Stimulated activated naive CD8-positive, alpha-beta T cell treated with anti-CD3 and anti-CD28 coated beads, Interleukin-15, Interleukin-2, amounts not matched to agents 100 ng/mL and 50 ng/mL, for 24 hours (primary cell): Measurements from ENCODE around the gene ZC3H7B.

Experiments
- H3K27ac Mint-ChIP-seq: one replicate; pipeline ENCODE4 v1.8.0; 2021; ENCODE audit warnings: mild to moderate bottlenecking, mixed read lengths
- H3K27me3 Mint-ChIP-seq: one replicate; pipeline ENCODE4 v1.8.0; 2021; ENCODE audit warnings: mixed read lengths
- H3K36me3 Mint-ChIP-seq: one replicate; pipeline ENCODE4 v1.8.0; 2021; ENCODE audit warnings: low read depth, mixed read lengths
- H3K4me1 Mint-ChIP-seq: one replicate; pipeline ENCODE4 v1.8.0; 2021; ENCODE audit warnings: low read depth, mixed read lengths
- H3K4me3 Mint-ChIP-seq: one replicate; pipeline ENCODE4 v1.8.0; 2021; ENCODE audit warnings: mild to moderate bottlenecking, mixed read lengths
- H3K9me3 Mint-ChIP-seq: one replicate; pipeline ENCODE4 v1.8.0; 2021; ENCODE audit warnings: mixed read lengths

ZC3H7B gene

DNA sequence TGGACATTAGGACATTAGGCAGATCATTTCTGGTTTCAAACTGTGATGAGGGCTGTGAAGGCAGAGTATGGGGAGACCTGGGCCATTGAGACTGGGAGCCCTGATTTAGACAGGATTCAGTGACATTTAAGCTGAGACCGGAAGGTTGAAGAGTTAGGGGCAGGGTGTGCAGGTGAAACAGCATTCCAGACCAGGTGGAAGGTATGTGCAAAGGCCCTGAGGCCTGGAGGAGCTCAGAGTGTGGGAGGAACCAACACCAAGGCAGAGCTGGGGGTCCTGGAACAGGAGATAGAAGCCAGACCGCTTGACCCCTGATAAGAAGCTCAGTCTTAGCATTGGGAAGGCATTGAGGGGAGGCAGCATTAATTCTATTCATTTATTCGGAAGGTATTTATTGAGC, 32.5 kb downstream of the ZC3H7B start:
- Mint-ChIP-seq H3K36me3 (peaks cover 19% of the 10 kb centered on the region), H3K9me3 (no peaks in the 10 kb centered on the region), H3K27me3 (no peaks in the 10 kb centered on the region), H3K4me1 (peaks cover 3% of the 10 kb centered on the region), H3K27ac (no peak overlapping the region), H3K4me3 (no peak overlapping the region)

DNA sequence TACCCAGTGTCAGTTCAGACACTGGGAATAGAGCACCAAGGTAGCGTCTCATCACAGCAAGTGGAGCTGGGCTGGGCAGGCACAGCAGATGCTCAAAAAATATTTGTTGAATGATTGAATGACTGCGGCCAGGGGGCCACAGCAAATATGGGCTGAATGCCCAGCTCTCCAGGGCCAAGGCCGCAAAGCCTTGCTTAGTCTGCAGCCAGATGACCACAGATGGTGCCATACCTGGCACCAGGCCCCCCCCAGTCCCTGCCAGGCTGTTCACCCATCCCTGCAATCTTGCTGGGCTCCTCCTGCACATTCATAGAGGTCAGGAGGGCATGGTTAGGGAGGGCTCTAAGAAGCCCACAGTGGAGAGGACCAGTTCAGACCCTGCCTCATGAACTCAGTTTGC, 32.9 kb downstream of the ZC3H7B start:
- peaks cover 19% of the 10 kb centered on the region for H3K36me3 Mint-ChIP-seq
- no peaks in the 10 kb centered on the region for H3K9me3 Mint-ChIP-seq
- no peak overlapping the region for H3K4me3 Mint-ChIP-seq
- no peak overlapping the region for H3K27ac Mint-ChIP-seq
- H3K27me3 Mint-ChIP-seq = no peaks in the 10 kb centered on the region
- peaks cover 3% of the 10 kb centered on the region for H3K4me1 Mint-ChIP-seq

- H3K9me3 Mint-ChIP-seq = no peaks in the 10 kb centered on the region
- peaks cover 3% of the 10 kb centered on the region for H3K4me1 Mint-ChIP-seq
- no peak overlapping the region for H3K4me3 Mint-ChIP-seq
- no peak overlapping the region for H3K27ac Mint-ChIP-seq
- peaks cover 19% of the 10 kb centered on the region for H3K36me3 Mint-ChIP-seq
- H3K27me3 Mint-ChIP-seq = no peaks in the 10 kb centered on the region
These were observed 33.8 kb downstream of the ZC3H7B start for GRCh38 chr22:41334951-41335635.

- H3K4me3 Mint-ChIP-seq = no peak overlapping the region
- peaks cover 18% of the 10 kb centered on the region for H3K36me3 Mint-ChIP-seq
- peaks cover 3% of the 10 kb centered on the region for H3K4me1 Mint-ChIP-seq
- no peak overlapping the region for H3K27ac Mint-ChIP-seq
- H3K9me3 Mint-ChIP-seq = no peaks in the 10 kb centered on the region
- H3K27me3 Mint-ChIP-seq = no peaks in the 10 kb centered on the region
These were observed 37.4 kb downstream of the ZC3H7B start for GRCh38 chr22:41338614-41339212.

GRCh38 chr22:41339823-41340222, 38.5 kb downstream of the ZC3H7B start:
- H3K27ac Mint-ChIP-seq = no peak overlapping the region
- H3K9me3 Mint-ChIP-seq = no peaks in the 10 kb centered on the region
- H3K36me3 Mint-ChIP-seq = peaks cover 23% of the 10 kb centered on the region
- H3K4me3 Mint-ChIP-seq = no peak overlapping the region
- no peaks in the 10 kb centered on the region for H3K27me3 Mint-ChIP-seq
- H3K4me1 Mint-ChIP-seq = peaks cover 3% of the 10 kb centered on the region

DNA sequence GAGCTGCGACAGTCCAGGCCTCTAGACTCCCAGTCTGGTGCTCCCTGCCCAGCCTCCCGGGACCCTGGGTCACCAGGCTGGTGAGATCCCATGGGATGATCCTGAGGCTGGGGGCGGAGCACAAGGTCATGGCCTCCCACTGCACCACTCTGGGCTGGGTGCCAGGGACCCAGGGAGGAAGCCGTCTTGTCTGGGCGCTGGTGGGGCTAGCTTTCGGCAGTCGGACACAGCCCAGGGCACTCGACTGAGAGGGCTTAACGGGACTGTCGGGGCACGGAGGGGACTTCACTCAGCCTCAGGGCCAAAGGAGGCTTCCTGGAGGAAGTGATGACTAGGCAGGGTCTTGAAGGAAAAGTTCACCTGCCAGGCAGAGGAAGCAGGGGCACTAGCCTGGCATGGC, 39.0 kb downstream of the ZC3H7B start:
- H3K36me3 Mint-ChIP-seq = peaks cover 25% of the 10 kb centered on the region
- H3K4me3 Mint-ChIP-seq = no peak overlapping the region
- H3K27ac Mint-ChIP-seq = no peak overlapping the region
- H3K9me3 Mint-ChIP-seq = no peaks in the 10 kb centered on the region
- peaks cover 3% of the 10 kb centered on the region for H3K4me1 Mint-ChIP-seq
- no peaks in the 10 kb centered on the region for H3K27me3 Mint-ChIP-seq

DNA sequence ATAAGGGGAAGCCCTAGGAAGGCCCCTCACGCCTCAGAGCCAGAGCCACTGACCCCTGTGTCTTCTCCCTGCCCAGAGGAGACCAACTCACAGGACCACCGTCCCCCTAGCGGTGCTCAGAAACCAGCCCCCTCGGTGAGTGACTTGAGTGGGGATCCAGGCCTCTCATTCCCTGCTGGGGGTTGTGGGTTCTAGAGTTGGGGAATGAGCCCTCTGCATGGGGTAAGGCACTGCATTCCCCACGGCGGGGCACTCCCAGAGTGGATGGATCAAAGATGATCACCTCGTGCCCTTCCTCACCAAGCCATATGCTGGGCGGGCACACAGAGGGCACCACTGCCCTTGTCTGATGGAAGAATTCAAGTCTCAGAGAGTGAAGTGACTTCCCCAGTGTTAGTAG, 39.7 kb downstream of the ZC3H7B start:
- no peak overlapping the region for H3K4me3 Mint-ChIP-seq
- H3K9me3 Mint-ChIP-seq = no peaks in the 10 kb centered on the region
- H3K4me1 Mint-ChIP-seq = no peaks in the 10 kb centered on the region
- H3K27me3 Mint-ChIP-seq = no peaks in the 10 kb centered on the region
- peaks cover 19% of the 10 kb centered on the region for H3K36me3 Mint-ChIP-seq
- H3K27ac Mint-ChIP-seq = no peak overlapping the region

GRCh38 chr22:41341990-41342389, 40.7 kb downstream of the ZC3H7B start:
- Mint-ChIP-seq H3K9me3 (no peaks in the 10 kb centered on the region), H3K4me3 (no peak overlapping the region), H3K27ac (peak overlapping the region; percentile 31), H3K36me3 (peaks cover 19% of the 10 kb centered on the region), H3K27me3 (no peaks in the 10 kb centered on the region), H3K4me1 (no peaks in the 10 kb centered on the region)

- no peaks in the 10 kb centered on the region for H3K4me1 Mint-ChIP-seq
- no peak overlapping the region for H3K4me3 Mint-ChIP-seq
- no peak overlapping the region for H3K27ac Mint-ChIP-seq
- H3K27me3 Mint-ChIP-seq = no peaks in the 10 kb centered on the region
- no peaks in the 10 kb centered on the region for H3K9me3 Mint-ChIP-seq
- H3K36me3 Mint-ChIP-seq = peaks cover 22% of the 10 kb centered on the region
These were observed 42.0 kb downstream of the ZC3H7B start for GRCh38 chr22:41343300-41343699.

- Mint-ChIP-seq H3K36me3 (peaks cover 22% of the 10 kb centered on the region), H3K27ac (no peak overlapping the region), H3K4me3 (no peak overlapping the region), H3K9me3 (no peaks in the 10 kb centered on the region), H3K4me1 (no peaks in the 10 kb centered on the region), H3K27me3 (no peaks in the 10 kb centered on the region)
These were observed 42.4 kb downstream of the ZC3H7B start for GRCh38 chr22:41343717-41344116.

GRCh38 chr22:41344189-41344788, 43.0 kb downstream of the ZC3H7B start:
- Mint-ChIP-seq H3K27ac (no peak overlapping the region), H3K4me1 (no peaks in the 10 kb centered on the region)

DNA sequence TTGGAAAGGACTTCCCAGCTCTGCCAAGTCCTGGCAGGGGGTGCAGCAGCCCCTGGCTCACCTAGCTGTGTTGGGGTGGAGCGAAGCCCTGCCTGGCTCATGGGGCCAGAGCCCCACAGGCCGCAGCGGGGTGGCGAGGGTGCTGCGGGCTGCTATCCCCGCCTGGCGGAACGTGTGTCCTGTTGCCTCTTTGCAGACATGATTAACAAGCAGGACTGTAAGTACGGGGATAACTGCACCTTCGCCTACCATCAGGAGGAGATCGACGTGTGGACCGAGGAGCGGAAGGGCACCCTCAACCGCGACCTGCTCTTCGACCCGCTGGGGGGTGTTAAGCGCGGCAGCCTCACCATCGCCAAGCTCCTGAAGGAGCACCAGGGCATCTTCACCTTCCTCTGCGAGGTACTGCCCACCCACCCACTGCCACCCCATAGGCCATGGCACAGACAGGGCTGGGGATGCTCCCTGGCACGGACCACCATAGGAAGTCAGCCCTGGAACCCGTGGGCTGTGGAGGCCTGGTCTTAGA, 44.5 kb downstream of the ZC3H7B start:
- Mint-ChIP-seq H3K9me3 (no peaks in the 10 kb centered on the region), H3K4me1 (no peaks in the 10 kb centered on the region), H3K27ac (no peak overlapping the region), H3K36me3 (peaks cover 32% of the 10 kb centered on the region), H3K27me3 (no peaks in the 10 kb centered on the region), H3K4me3 (no peak overlapping the region)

More at GRCh38 chr22:41344189-41344788, 43.0 kb downstream of the ZC3H7B start:
- H3K36me3 Mint-ChIP-seq = peaks cover 22% of the 10 kb centered on the region
- H3K27me3 Mint-ChIP-seq = no peaks in the 10 kb centered on the region
- H3K4me3 Mint-ChIP-seq = no peak overlapping the region
- no peaks in the 10 kb centered on the region for H3K9me3 Mint-ChIP-seq

DNA sequence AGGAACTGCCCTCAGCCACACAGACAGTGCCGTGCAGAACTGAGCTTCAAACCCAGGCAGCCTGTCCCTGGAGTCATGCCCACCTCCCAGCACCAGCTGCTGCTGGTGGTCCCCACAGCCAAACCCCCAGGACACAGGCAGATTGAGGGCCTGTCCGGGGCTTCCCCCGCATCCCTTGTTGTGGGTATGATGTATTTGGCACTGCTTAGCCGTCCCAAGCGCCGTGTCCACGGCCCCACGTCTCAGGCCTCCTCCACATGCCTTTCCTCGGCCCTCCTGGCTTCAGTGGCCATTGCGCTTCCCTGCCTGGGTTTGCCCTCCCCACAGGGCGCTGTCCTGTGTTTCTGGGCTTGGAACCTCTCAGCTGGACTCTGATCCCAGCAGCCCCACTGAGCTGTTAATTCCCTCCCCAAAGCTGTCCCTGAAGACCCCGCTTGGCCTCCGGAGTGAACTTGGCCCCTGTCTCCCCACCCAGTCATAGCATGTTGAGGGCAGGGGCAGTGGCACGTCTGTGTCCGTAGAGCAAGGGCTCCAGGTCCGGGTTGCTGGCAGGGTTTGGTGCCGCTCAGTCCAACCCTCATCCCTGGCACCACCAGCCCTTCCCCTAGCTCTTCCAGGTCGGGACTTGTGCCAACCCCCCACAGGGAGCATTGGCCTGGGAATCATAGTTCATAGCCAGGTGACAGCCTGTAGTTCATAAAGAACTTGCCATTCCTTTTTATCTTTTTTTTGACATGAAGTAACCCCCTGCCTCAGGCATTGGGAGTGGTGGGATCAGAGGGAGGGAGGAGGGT, 45.9 kb downstream of the ZC3H7B start:
- H3K4me1 Mint-ChIP-seq = no peaks in the 10 kb centered on the region
- no peak overlapping the region for H3K4me3 Mint-ChIP-seq
- H3K27ac Mint-ChIP-seq = no peak overlapping the region
- no peaks in the 10 kb centered on the region for H3K9me3 Mint-ChIP-seq
- H3K27me3 Mint-ChIP-seq = no peaks in the 10 kb centered on the region
- H3K36me3 Mint-ChIP-seq = peaks cover 34% of the 10 kb centered on the region

GRCh38 chr22:41348964-41349484, 47.7 kb downstream of the ZC3H7B start:
- H3K27me3 Mint-ChIP-seq = no peaks in the 10 kb centered on the region
- H3K27ac Mint-ChIP-seq = no peak overlapping the region
- H3K36me3 Mint-ChIP-seq = peaks cover 29% of the 10 kb centered on the region
- H3K4me3 Mint-ChIP-seq = no peak overlapping the region
- no peaks in the 10 kb centered on the region for H3K4me1 Mint-ChIP-seq
- no peaks in the 10 kb centered on the region for H3K9me3 Mint-ChIP-seq

DNA sequence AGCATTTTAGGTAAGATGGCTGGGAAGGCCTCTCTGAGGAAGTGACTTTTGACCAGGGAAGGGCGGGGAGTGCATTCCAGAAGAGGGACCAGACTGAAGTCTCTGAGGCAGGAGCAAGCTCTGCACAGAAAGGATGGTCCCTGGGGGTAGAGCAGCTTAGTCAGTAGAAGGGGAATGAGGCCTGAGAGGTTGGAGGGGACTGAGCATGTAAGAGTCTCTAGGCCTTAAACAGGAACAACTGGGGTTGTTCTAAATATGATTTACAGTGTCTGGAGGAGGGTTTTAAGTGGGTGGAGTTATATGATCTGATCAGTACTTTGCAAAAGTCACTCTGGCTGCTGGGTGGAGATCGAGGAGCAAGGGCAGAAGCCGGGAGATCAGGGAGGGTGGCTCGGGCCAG, 48.8 kb downstream of the ZC3H7B start:
- no peaks in the 10 kb centered on the region for H3K9me3 Mint-ChIP-seq
- H3K27ac Mint-ChIP-seq = no peak overlapping the region
- no peaks in the 10 kb centered on the region for H3K27me3 Mint-ChIP-seq
- peaks cover 30% of the 10 kb centered on the region for H3K36me3 Mint-ChIP-seq
- no peak overlapping the region for H3K4me3 Mint-ChIP-seq
- H3K4me1 Mint-ChIP-seq = no peaks in the 10 kb centered on the region
